Measurements from ENCODE around the gene ELF3. TPM values are rescaled to one million over a fixed set of nuclear protein-coding genes. Genes with fewer than 3 reads are reported as not detected.

ELF3 gene
- total and polyA plus RNA-seq, 2 of the 8 experiments (the other 6 are each of a cell fraction or from before 2014, with no cell fraction given) = 17.3 to 25.0 TPM

GRCh38 chr1:202036595-202037387, 26.4 kb downstream of the ELF3 start:
- Histone ChIP-seq H3K4me1 (replicated peaks in 1 of 4; ENCODE audit: control insufficient read depth in 3 of 4, insufficient read depth in 4 of 4, low read length in 3 of 4) (peaks cover 0 to 9% (median under 1%) of the 10 kb centered on the region in 4 experiments; a peak in 3 of 7 replicates), H3K56ac (replicated peaks; ENCODE audit: insufficient read length, low read depth, low read length) (no peak overlapping the region), H4K5ac (ENCODE audit: insufficient read length, low read depth, low read length) (no peak overlapping the region), H3K23me2 (ENCODE audit: low read depth, low read length) (no peaks in the 10 kb centered on the region; the same call in 1 of the 2 replicates), H4K8ac (ENCODE audit: extremely low read depth, insufficient read depth, low read length) (no peak overlapping the region; the same call in 1 of the 2 replicates), H3K18ac (ENCODE audit: extremely low read depth, low read length) (no peak overlapping the region), H4K91ac (replicated peaks; ENCODE audit: insufficient read length, low read length) (no peak overlapping the region), H2BK120ac (replicated peaks; ENCODE audit: low read depth, low read length) (no peak overlapping the region), H3K79me2 (ENCODE audit: control insufficient read depth in 1 of 2, insufficient read depth in 2 of 2, low read length in 2 of 2) (no peaks in the 10 kb centered on the region), H4K20me1 (replicated peaks in 1 of 2; ENCODE audit: control insufficient read depth in 1 of 2, insufficient read depth in 2 of 2, low read length in 2 of 2) (no peaks in the 10 kb centered on the region), H3K27ac (ENCODE audit: low read depth, low read length) (no peak overlapping the region), H3K14ac (ENCODE audit: insufficient read length) (no peak overlapping the region), H2BK15ac (ENCODE audit: low read length) (no peak overlapping the region), H2BK5ac (ENCODE audit: low read depth, low read length) (no peak overlapping the region), H2BK20ac (ENCODE audit: low read length) (no peak overlapping the region), H3K79me1 (ENCODE audit: low read depth, low read length) (no peaks in the 10 kb centered on the region), H3K27me3 (replicated peaks in 1 of 4; ENCODE audit: control insufficient read depth in 3 of 4, extremely low read depth in 1 of 4, insufficient read depth in 3 of 4, low read length in 3 of 4) (no peaks in the 10 kb centered on the region), H3K23ac (ENCODE audit: insufficient read length) (no peak overlapping the region), H2AFZ (ENCODE audit: low read length) (no peak overlapping the region), H2BK12ac (ENCODE audit: low read depth, low read length) (no peak overlapping the region), H3K4me2 (ENCODE audit: insufficient read depth in 1 of 2, low read depth in 2 of 2, low read length in 2 of 2) (no peak overlapping the region), H3K9me3 (ENCODE audit: insufficient read depth in 2 of 2, low read depth in 1 of 2, low read length in 1 of 2) (no peaks in the 10 kb centered on the region), H2AK5ac (ENCODE audit: low read depth, low read length) (no peak overlapping the region), H3K9ac (replicated peaks in 1 of 4; ENCODE audit: extremely low read depth in 1 of 4, low read depth in 3 of 4, low read length in 3 of 4) (no peak overlapping the region), H3K36me3 (ENCODE audit: control insufficient read depth in 2 of 4, insufficient read depth in 4 of 4, low read length in 3 of 4) (no peaks in the 10 kb centered on the region), H3K4me3 (ENCODE audit: extremely low read depth in 1 of 4, insufficient read depth in 2 of 4, low read depth in 3 of 4, low read length in 4 of 4) (no peak overlapping the region), H3K4ac (replicated peaks; ENCODE audit: insufficient read length, low read depth, low read length) (no peak overlapping the region)
- CTCF ChIA-PET (ENCODE audit: partially characterized antibody) = interaction anchor here (0.6 kb wide), 1 partner anchor 15 kb away, joined by 3 read pairs; no protein-coding TSS in a partner anchor
- DNase-seq (ENCODE audit: low read depth in 1 of 2, low spot score in 2 of 2) (no peak), FAIRE-seq (no peak)
- WGBS, 2 experiments (ENCODE audit: extremely low coverage in 1 of 2, insufficient coverage in 1 of 2, insufficient read length in 1 of 2, insufficient replicate concordance in 2 of 2, low coverage in 1 of 2, low lambda C conversion rate in 2 of 2, missing lambda C conversion rate in 1 of 2) = 92% methylated on average over 9 of the region's 9 CpGs; no CpG with 5 or more reads in 1 of the 2 experiments
- POLR2A ChIA-PET (ENCODE audit: partially characterized antibody) = no interaction called here
